HL-60 (cell line): ENCODE results near the gene TMEFF2.

ENCODE experiments used
- DNase-seq, 2 experiments: peaks; one replicate each; pipeline ENCODE4 v3.0.0-alpha.2; 2010 to 2020; ENCODE audit warnings: low read depth in 1 of 2, low spot score in 1 of 2
- H3K27ac ChIP-seq: fragments of 250-450 bp; sonication (Bioruptor Pico); replicated peaks from 2 replicates; pipeline ENCODE4 v1.5.1; 2020; ENCODE audit warnings: mild to moderate bottlenecking, moderate library complexity
- H3K27me3 ChIP-seq: fragments of 250-450 bp; sonication (Bioruptor Pico); 2 replicates; pipeline ENCODE4 v1.5.1; 2021; ENCODE audit warnings: mild to moderate bottlenecking, moderate library complexity; ENCODE audit not compliant: insufficient read depth, poor library complexity, severe bottlenecking
- H3K4me3 ChIP-seq: replicated peaks from 2 replicates; pipeline ENCODE4 v1.5.1; 2011; ENCODE audit warnings: mild to moderate bottlenecking, control low read depth, low read length; ENCODE audit not compliant: insufficient read depth
- GABPA ChIP-seq: IDR thresholded peaks from 2 replicates; pipeline ENCODE4 v1.6.1; 2012; ENCODE audit warnings: low read depth
- POLR2AphosphoS5 ChIP-seq: IDR thresholded peaks from 2 replicates; pipeline ENCODE4 v1.6.1; 2012; ENCODE audit warnings: low read depth
- SPI1 ChIP-seq: IDR thresholded peaks from 2 replicates; pipeline ENCODE4 v1.6.1; 2012; ENCODE audit warnings: low read depth, mild to moderate bottlenecking, borderline replicate concordance
- TF ChIP-seq, protein P1 (sequence below): IDR thresholded peaks from 2 replicates; pipeline ENCODE4 v1.6.1; 2012; ENCODE audit warnings: low read depth; ENCODE audit not compliant: insufficient replicate concordance
- TF ChIP-seq, protein P2 (sequence below): IDR thresholded peaks from one replicate; pipeline ENCODE4 v1.5.1; 2011; ENCODE audit warnings: low read length, control low read depth, inconsistent platforms; ENCODE audit not compliant: insufficient read depth

The TMEFF2 gene

DNA sequence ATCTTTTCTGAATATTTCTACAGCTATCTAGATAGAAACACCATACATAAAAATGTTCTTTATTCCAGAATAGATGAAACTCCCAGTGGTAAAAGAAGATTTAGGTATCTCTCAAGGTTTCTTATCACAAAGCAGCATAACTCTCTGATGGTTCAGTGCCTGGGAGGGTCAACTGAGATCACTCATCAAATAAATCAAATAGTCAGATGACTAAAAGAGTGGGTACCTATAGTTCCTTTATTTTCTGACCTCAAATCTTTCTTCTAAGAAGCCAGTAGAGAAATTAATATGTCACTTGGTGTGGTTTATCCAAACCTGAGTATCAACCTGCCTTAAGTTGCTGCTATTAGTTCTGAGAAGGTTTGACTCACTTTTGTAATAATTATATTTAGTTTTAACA is 120.9 kb downstream of the TMEFF2 start:
- Histone ChIP-seq H3K4me3 (no peak overlapping the region), H3K27me3 (no peaks in the 10 kb centered on the region), H3K27ac (no peak overlapping the region)
- TF ChIP-seq, protein P1, sequence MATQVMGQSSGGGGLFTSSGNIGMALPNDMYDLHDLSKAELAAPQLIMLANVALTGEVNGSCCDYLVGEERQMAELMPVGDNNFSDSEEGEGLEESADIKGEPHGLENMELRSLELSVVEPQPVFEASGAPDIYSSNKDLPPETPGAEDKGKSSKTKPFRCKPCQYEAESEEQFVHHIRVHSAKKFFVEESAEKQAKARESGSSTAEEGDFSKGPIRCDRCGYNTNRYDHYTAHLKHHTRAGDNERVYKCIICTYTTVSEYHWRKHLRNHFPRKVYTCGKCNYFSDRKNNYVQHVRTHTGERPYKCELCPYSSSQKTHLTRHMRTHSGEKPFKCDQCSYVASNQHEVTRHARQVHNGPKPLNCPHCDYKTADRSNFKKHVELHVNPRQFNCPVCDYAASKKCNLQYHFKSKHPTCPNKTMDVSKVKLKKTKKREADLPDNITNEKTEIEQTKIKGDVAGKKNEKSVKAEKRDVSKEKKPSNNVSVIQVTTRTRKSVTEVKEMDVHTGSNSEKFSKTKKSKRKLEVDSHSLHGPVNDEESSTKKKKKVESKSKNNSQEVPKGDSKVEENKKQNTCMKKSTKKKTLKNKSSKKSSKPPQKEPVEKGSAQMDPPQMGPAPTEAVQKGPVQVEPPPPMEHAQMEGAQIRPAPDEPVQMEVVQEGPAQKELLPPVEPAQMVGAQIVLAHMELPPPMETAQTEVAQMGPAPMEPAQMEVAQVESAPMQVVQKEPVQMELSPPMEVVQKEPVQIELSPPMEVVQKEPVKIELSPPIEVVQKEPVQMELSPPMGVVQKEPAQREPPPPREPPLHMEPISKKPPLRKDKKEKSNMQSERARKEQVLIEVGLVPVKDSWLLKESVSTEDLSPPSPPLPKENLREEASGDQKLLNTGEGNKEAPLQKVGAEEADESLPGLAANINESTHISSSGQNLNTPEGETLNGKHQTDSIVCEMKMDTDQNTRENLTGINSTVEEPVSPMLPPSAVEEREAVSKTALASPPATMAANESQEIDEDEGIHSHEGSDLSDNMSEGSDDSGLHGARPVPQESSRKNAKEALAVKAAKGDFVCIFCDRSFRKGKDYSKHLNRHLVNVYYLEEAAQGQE, result no peak
- TF ChIP-seq GABPA, result no peak
- no peak for TF ChIP-seq POLR2AphosphoS5
- TF ChIP-seq, protein P2, sequence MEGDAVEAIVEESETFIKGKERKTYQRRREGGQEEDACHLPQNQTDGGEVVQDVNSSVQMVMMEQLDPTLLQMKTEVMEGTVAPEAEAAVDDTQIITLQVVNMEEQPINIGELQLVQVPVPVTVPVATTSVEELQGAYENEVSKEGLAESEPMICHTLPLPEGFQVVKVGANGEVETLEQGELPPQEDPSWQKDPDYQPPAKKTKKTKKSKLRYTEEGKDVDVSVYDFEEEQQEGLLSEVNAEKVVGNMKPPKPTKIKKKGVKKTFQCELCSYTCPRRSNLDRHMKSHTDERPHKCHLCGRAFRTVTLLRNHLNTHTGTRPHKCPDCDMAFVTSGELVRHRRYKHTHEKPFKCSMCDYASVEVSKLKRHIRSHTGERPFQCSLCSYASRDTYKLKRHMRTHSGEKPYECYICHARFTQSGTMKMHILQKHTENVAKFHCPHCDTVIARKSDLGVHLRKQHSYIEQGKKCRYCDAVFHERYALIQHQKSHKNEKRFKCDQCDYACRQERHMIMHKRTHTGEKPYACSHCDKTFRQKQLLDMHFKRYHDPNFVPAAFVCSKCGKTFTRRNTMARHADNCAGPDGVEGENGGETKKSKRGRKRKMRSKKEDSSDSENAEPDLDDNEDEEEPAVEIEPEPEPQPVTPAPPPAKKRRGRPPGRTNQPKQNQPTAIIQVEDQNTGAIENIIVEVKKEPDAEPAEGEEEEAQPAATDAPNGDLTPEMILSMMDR, result no peak
- no peak for TF ChIP-seq SPI1
- DNase-seq, result no peak

GRCh38 chr2:192072778-192073177 is 122.0 kb downstream of the TMEFF2 start:
- H3K27ac ChIP-seq, result no peak overlapping the region
- TF ChIP-seq, protein P1, result no peak
- TF ChIP-seq GABPA (no peak), POLR2AphosphoS5 (no peak), SPI1 (no peak)
- TF ChIP-seq, protein P2, result no peak
- no peaks in the 10 kb centered on the region for H3K27me3 ChIP-seq
- DNase-seq, result no peak
- H3K4me3 ChIP-seq, result no peak overlapping the region

GRCh38 chr2:192072261-192072660 is 122.5 kb downstream of the TMEFF2 start:
- DNase-seq, result no peak
- H3K4me3 ChIP-seq, result no peak overlapping the region
- no peak for TF ChIP-seq POLR2AphosphoS5
- no peak for TF ChIP-seq GABPA
- TF ChIP-seq, protein P1, result no peak
- TF ChIP-seq, protein P2, result no peak
- no peak for TF ChIP-seq SPI1
- no peak overlapping the region for H3K27ac ChIP-seq
- H3K27me3 ChIP-seq, result no peaks in the 10 kb centered on the region
